Type B pancreatic cell (in vitro differentiated cells): ENCODE measurements around the gene UBASH3B. TPM values are rescaled to one million over a fixed set of nuclear protein-coding genes. Genes with fewer than 3 reads are reported as not detected.
A peak's percentile ranks its signal among the peaks of the same experiment; 100 is the strongest.
"Not testable (repeated sequence)": the region's sequence is repeated elsewhere in the genome, so short reads cannot be mapped to it uniquely, and the experiment has no call there.

ENCODE experiments used
- DNase-seq: peaks from one replicate; pipeline ENCODE4 v3.0.0; 2021; ENCODE audit warnings: mixed read lengths; ENCODE audit not compliant: unreplicated experiment; ENCODE audit errors: extremely low spot score
- H3K27ac Mint-ChIP-seq: 2 replicates; pipeline ENCODE4 v1.8.0; 2021; ENCODE audit warnings: mild to moderate bottlenecking, mixed read lengths
- H3K27me3 Mint-ChIP-seq: 2 replicates; pipeline ENCODE4 v1.8.0; 2021; ENCODE audit warnings: mixed read lengths
- H3K36me3 Mint-ChIP-seq: 2 replicates; pipeline ENCODE4 v1.8.0; 2021; ENCODE audit warnings: mixed read lengths
- H3K4me1 Mint-ChIP-seq: one replicate; pipeline ENCODE4 v1.8.0; 2021; ENCODE audit warnings: mixed read lengths; ENCODE audit not compliant: unreplicated experiment
- H3K4me3 Mint-ChIP-seq: 2 replicates; pipeline ENCODE4 v1.8.0; 2021; ENCODE audit warnings: mild to moderate bottlenecking, mixed read lengths
- H3K9me3 Mint-ChIP-seq: 2 replicates; pipeline ENCODE4 v1.8.0; 2021; ENCODE audit warnings: mixed read lengths
- long read RNA-seq: library from polyadenylated mRNA; unstranded; transcript quantifications from one replicate; pipeline ENCODE4 v2.0.0, GENCODE V29; 2020
- total RNA-seq: library from RNA; stranded (reverse); gene quantifications from 2 replicates; pipeline ENCODE4 v1.2.1, GENCODE V29; 2021; ENCODE audit warnings: low replicate concordance
- TF ChIP-seq, protein P1 (sequence below): fragments of 200-600 bp; sonication (generic); conservative IDR thresholded peaks from 2 replicates; pipeline ENCODE4 v1.5.0; 2021; ENCODE audit warnings: antibody characterized with exemption, mild to moderate bottlenecking

The UBASH3B gene, protein sequence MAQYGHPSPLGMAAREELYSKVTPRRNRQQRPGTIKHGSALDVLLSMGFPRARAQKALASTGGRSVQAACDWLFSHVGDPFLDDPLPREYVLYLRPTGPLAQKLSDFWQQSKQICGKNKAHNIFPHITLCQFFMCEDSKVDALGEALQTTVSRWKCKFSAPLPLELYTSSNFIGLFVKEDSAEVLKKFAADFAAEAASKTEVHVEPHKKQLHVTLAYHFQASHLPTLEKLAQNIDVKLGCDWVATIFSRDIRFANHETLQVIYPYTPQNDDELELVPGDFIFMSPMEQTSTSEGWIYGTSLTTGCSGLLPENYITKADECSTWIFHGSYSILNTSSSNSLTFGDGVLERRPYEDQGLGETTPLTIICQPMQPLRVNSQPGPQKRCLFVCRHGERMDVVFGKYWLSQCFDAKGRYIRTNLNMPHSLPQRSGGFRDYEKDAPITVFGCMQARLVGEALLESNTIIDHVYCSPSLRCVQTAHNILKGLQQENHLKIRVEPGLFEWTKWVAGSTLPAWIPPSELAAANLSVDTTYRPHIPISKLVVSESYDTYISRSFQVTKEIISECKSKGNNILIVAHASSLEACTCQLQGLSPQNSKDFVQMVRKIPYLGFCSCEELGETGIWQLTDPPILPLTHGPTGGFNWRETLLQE
- 8.6 and 8.9 TPM in 2 replicates for total RNA-seq
- long read RNA-seq, full-length matches to known transcripts: 1 of 4 reads
- long read RNA-seq, partial matches to known transcripts: 0 of 4 reads
- long read RNA-seq, other reads (novel, unspliced or antisense): 3 of 4 reads

DNA sequence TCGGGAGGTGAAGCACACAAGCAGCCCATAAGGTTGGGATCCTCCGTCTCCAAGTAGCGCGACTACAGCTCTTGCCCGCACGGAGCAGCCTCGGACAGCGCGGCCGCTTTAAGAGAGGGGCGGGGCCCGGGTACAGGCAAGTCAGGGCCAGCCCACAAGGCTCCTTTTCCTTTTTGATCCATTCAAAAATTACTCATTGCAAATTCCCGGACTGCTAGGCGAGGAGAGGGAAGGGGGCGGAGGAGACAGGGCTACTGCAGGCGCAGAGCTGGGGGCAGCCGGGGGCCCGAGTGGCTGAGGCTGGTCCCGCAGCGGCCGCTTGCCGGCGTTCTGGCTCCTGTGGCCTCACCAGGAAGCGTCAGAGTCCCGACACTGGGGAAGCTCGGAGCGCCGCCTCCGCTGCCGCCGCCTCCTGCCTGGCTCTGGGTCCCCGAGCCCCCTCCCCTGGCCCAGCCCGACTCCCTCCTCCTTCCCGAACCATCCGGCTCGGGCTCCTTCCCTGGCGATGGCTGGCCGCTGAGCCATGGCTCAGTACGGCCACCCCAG, at the start of gene UBASH3B:
UBASH3B (plus strand) TSS at position 196 of the 546 bp plus-strand sequence; CDS start at position 524, 328 bp downstream.
- Mint-ChIP-seq H3K27me3 (peaks cover 55% of the 10 kb centered on the region), H3K36me3 (peaks cover 4% of the 10 kb centered on the region), H3K27ac (peak within 1 kb of the TSS; percentile 80), H3K4me3 (peak within 1 kb of the TSS; percentile 97), H3K4me1 (peaks cover 15% of the 10 kb centered on the region), H3K9me3 (no peaks in the 10 kb centered on the region)
- no peak for DNase-seq
- TF ChIP-seq, protein P1, sequence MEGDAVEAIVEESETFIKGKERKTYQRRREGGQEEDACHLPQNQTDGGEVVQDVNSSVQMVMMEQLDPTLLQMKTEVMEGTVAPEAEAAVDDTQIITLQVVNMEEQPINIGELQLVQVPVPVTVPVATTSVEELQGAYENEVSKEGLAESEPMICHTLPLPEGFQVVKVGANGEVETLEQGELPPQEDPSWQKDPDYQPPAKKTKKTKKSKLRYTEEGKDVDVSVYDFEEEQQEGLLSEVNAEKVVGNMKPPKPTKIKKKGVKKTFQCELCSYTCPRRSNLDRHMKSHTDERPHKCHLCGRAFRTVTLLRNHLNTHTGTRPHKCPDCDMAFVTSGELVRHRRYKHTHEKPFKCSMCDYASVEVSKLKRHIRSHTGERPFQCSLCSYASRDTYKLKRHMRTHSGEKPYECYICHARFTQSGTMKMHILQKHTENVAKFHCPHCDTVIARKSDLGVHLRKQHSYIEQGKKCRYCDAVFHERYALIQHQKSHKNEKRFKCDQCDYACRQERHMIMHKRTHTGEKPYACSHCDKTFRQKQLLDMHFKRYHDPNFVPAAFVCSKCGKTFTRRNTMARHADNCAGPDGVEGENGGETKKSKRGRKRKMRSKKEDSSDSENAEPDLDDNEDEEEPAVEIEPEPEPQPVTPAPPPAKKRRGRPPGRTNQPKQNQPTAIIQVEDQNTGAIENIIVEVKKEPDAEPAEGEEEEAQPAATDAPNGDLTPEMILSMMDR: peak; percentile 25

DNA sequence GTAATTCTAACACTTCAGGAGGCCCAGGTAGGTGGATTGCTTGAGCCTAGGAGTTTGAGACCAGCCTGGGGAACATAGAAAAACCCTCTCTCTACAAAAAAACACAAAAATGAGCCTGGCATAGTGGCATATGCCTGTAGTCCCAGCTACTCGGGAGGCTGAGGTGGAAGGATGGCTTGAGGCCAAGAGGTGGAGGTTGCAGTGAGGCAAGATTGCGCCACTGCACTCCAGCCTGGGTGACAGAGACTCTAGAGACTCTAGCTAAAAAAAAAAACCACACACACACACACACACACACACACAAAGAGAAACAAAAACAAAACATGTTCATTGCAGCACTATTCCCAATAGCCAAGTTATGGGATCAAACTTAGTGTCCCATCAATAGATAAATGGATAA, 48.4 kb upstream of the UBASH3B start:
- H3K27ac Mint-ChIP-seq, H3K36me3 Mint-ChIP-seq, H3K9me3 Mint-ChIP-seq, H3K4me1 Mint-ChIP-seq, H3K4me3 Mint-ChIP-seq, H3K27me3 Mint-ChIP-seq, DNase-seq: not testable (repeated sequence)

DNA sequence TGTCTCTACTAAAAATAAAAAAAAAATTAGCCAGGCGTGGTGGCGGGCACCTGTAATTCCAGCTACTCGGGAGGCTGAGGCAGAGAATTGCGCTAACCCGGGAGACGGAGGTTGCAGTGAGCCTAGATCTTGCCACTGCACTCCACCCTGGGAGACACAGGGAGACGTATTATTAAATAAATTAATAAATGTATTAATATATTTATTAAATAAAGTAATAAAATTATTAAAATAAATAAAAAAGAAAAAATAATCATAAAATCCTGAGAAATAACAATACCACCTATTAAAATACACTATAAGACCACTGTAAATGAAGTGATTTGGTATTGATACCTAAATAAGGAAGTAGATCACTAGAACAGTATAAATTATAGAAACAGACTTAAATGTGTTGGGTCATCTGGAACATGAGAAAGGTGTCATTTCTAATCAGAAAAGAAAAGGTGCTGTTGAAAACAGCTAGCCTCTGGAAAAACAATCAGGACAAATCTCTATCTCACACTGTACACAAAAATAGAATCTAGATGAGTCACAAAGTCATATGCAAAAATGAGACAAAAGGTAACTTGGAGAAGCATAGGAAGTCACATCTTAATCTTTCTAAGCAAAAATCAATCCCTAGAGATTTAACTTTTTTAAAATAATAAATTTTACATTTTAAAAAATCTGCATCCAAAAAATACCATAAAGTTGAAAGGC, 43.2 kb upstream of the UBASH3B start:
- H3K27me3 Mint-ChIP-seq: peaks cover 9% of the 10 kb centered on the region
- TF ChIP-seq, protein P1: no peak
- no peaks in the 10 kb centered on the region for H3K36me3 Mint-ChIP-seq
- H3K9me3 Mint-ChIP-seq: no peaks in the 10 kb centered on the region
- no peaks in the 10 kb centered on the region for H3K4me1 Mint-ChIP-seq
- no peak overlapping the region for H3K4me3 Mint-ChIP-seq
- DNase-seq: no peak
- H3K27ac Mint-ChIP-seq: no peak overlapping the region

DNA sequence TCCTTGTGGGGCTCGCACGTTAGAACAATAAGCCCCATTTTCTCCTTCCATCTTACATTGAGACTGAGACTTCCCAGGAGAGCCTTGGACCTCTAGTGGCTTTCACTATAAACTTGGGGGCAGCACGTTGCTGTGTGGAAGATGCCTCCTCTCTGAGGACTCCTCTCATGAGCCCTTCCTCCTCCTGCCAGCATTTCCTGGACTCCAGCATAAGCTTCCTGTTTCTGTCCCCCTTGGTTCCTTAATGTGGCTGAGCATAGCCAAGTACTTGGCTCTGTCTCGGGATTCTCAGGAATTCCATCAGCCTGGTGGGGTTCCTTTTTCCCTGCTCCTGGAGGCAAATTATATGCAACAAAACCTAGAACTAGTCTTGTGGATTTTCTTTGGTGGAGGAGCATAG, 38.8 kb upstream of the UBASH3B start:
- H3K4me1 Mint-ChIP-seq: no peaks in the 10 kb centered on the region
- no peaks in the 10 kb centered on the region for H3K9me3 Mint-ChIP-seq
- DNase-seq: no peak
- no peaks in the 10 kb centered on the region for H3K36me3 Mint-ChIP-seq
- H3K27ac Mint-ChIP-seq: no peak overlapping the region
- TF ChIP-seq, protein P1: no peak
- H3K27me3 Mint-ChIP-seq: peaks cover 14% of the 10 kb centered on the region
- no peak overlapping the region for H3K4me3 Mint-ChIP-seq

DNA sequence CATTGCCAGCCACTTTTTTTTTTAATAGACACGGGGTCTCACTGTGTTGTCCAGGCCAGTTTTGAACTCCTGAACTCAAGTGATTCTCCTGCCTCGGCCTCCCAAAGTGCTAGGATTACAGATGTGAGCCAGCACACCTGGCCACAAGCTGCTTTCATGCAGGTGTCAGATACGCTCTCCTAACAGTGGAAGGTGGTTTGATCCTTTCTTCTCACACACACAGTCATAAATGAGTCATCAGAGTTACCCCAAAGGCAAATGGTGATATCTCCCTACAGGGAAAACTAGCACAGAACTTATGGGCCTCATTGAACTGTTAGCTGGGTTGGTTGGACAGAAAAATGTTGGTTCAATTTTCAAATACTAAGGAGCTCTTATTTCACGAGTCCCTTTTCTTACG, 38.2 kb upstream of the UBASH3B start:
- no peak overlapping the region for H3K4me3 Mint-ChIP-seq
- TF ChIP-seq, protein P1: no peak
- no peaks in the 10 kb centered on the region for H3K36me3 Mint-ChIP-seq
- H3K27ac Mint-ChIP-seq: no peak overlapping the region
- H3K9me3 Mint-ChIP-seq: no peaks in the 10 kb centered on the region
- peaks cover 14% of the 10 kb centered on the region for H3K27me3 Mint-ChIP-seq
- no peaks in the 10 kb centered on the region for H3K4me1 Mint-ChIP-seq
- DNase-seq: no peak
